GM03348 (cell line): ENCODE measurements around the gene PAX7.

Experiments
- DNase-seq: peaks from one replicate; pipeline ENCODE4 v3.0.0; 2012; ENCODE audit warnings: low spot score

PAX7 gene

DNA sequence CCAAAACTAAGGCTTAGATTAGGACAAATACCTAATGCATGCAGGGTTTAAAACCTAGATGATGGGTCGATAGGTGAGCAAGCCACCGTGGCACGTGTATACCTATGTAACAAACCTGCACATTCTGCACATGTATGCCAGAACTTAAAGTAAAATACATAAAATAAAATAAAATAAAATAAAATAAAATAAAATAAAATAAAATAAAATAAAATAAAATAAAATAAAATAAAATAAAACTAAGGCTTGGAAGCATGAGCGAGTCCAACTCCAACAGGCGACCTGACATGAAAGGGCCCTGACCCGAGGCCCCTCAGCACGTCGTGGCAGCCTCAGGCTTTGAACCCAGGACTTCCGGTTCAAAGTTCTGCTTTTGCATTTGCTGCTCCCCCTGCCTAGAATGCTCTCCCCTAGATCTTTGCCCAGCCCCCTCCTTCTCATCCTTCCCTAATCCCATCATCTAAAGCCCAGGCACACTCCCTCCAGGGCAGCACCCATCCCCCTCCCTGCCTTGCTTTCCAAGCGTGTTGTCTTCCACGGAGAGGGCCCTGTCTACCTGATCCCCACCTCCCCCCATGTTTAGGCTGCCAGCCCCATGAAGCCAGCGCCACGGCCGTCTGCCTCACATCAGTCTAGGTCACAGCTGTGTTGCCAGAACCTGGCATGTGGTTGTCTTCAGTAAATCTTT, 164.5 kb downstream of the PAX7 start:
- DNase-seq = no peak

DNA sequence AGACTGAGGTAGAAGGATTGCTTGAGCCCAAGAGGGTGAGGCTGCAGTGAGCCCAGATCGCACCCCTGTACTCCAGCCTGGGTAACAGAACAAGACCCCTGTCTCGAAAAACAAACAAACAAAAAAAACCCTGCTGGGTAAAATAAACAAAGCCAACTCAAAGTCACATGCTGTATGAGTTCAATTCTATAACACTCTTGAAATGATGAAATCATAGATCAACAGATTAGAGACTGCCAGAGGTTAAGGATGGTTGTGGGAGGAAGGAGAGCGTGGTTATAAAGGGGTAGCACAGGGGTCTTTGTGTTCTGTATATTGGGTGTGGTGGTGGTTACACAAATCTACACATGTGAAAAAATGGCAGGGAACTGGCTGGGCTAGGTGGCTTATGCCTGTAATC, 166.3 kb downstream of the PAX7 start:
- DNase-seq = no peak
